ENCODE data around the gene RAMACL.

DNA sequence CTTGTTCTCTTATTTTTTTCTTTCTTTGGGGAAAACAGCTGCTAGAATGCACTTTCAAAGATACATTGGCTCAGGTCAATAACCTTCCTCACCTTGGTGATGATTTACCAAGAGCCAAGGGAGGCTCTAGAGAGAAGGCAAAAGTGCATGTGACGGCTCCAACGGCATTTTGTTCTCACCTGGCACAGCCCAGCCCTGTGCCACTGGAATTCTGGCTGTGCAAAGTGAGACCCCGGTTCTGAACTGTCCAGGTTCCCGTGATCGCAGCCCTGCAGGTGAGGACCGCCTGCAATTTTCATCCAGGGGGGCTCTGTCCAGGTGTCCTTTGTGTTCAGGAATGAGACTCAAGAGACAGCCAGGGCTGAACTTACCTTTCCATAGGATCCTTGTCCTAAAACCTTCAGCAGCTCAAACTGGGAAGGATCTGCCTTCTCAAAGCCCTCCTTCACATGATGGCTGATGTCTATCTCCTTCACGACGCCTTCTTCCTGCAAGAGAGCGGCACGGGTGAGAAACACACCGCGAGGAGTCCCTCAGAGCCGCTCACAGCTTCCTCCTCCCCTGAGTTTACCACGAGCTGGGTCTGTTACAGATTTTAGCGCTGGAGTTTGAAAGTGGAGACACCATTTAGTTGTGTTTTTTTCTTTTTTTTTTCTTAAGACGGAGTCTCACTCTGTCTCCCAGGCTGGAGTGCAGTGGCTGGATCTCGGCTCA, 48.0 kb downstream of the RAMACL start:
- TF ChIP-seq, protein P1, sequence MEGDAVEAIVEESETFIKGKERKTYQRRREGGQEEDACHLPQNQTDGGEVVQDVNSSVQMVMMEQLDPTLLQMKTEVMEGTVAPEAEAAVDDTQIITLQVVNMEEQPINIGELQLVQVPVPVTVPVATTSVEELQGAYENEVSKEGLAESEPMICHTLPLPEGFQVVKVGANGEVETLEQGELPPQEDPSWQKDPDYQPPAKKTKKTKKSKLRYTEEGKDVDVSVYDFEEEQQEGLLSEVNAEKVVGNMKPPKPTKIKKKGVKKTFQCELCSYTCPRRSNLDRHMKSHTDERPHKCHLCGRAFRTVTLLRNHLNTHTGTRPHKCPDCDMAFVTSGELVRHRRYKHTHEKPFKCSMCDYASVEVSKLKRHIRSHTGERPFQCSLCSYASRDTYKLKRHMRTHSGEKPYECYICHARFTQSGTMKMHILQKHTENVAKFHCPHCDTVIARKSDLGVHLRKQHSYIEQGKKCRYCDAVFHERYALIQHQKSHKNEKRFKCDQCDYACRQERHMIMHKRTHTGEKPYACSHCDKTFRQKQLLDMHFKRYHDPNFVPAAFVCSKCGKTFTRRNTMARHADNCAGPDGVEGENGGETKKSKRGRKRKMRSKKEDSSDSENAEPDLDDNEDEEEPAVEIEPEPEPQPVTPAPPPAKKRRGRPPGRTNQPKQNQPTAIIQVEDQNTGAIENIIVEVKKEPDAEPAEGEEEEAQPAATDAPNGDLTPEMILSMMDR (IDR thresholded peaks at IDR 0.05), result no peak
- TF ChIP-seq POLR2A (IDR thresholded peaks at IDR 0.05), result no peak
